Astrocyte (in vitro differentiated cells and primary cell): Measurements from ENCODE around the gene DGCR2.

Experiments used
- CTCF ChIP-seq: IDR thresholded peaks from 2 replicates; pipeline ENCODE4 v1.5.1; 2011; ENCODE audit warnings: low read depth, mild to moderate bottlenecking, inconsistent platforms, low read length, moderate library complexity; ENCODE audit not compliant: insufficient read depth
- EZH2 ChIP-seq: IDR thresholded peaks from 2 replicates; pipeline ENCODE4 v1.6.1; 2012; ENCODE audit warnings: mild to moderate bottlenecking, low read length, inconsistent platforms; ENCODE audit not compliant: insufficient read depth

DNA sequence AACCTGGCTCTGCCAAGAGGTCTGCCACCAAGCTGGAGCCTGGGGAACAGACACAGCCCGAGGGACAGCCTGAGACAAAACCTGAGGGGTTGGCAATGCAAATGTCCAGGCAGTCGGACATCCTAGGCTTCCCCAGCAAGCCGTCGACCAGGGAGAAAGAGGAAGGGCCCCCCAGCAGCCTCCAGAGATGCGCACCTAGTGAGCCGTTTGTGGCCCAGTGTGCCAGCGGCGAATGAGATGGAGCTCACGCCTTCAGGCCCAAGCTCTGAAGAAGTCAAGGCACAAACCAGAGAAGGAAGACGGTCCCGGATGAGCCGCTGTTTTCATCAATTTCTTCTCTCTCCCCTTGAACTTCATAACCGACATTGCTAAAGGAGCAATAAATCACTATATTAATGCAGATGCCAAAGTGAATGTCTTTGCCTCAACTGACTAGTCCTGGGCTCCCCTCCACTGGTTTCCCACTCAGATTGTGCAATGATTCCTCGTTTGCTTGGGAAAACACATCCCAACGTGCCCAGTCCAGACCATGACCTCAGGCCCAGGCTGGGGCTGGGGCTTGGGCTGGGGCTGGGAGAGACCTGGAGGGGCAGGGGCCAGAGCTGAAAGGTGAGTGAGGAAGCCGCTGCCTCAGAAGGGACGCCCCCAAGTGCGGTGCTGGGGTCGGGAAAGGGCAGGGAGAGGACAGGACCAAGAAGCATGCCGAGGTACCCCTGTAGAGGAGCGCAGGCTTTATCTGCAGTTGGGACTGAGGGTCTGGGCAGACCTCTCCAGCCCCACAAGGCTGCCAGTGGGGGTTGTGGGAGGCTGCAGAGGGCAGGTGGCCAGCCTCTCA lies 3.5 kb upstream of the DGCR2 start:
- no peak for TF ChIP-seq EZH2
- TF ChIP-seq CTCF, result no peak
